GM12878 (cell line): ENCODE results near the gene TMEM232. TPM values are rescaled to one million over a fixed set of nuclear protein-coding genes. Genes with fewer than 3 reads are reported as not detected.

ENCODE experiments used
- ASH2L ChIP-seq: fragments of 300-600, 200-600 bp; sonication (generic); IDR thresholded peaks from 2 replicates; pipeline ENCODE4 v1.6.1; 2017; ENCODE audit warnings: low read depth, mild to moderate bottlenecking, borderline replicate concordance
- CBFB ChIP-seq: IDR thresholded peaks from 2 replicates; pipeline ENCODE4 v1.6.1; 2016; ENCODE audit warnings: antibody characterized with exemption, low read depth
- CREB1 ChIP-seq: IDR thresholded peaks from 2 replicates; pipeline ENCODE4 v1.6.1; 2012; ENCODE audit warnings: low read depth, mild to moderate bottlenecking, inconsistent platforms
- CUX1 ChIP-seq: IDR thresholded peaks from 2 replicates; pipeline ENCODE4 v1.6.1; 2012; ENCODE audit warnings: improper control_type of control experiment, low read depth, low read length; ENCODE audit not compliant: insufficient replicate concordance
- E2F4 ChIP-seq: IDR thresholded peaks from 2 replicates; pipeline ENCODE4 v1.6.1; 2012; ENCODE audit warnings: low read depth, low read length, improper control_type of control experiment
- E2F8 ChIP-seq: fragments of 450-650 bp; IDR thresholded peaks from 2 replicates; pipeline ENCODE4 v1.6.1; 2018; ENCODE audit warnings: mild to moderate bottlenecking, low read depth, moderate library complexity; ENCODE audit not compliant: partially characterized antibody
- ELK1 ChIP-seq: IDR thresholded peaks from 2 replicates; pipeline ENCODE4 v1.6.1; 2012; ENCODE audit warnings: low read depth, low read length, improper control_type of control experiment
- ESRRA ChIP-seq: IDR thresholded peaks from 2 replicates; pipeline ENCODE4 v1.6.1; 2012; ENCODE audit warnings: mild to moderate bottlenecking, low read length, improper control_type of control experiment
- GABPA ChIP-seq: IDR thresholded peaks from 2 replicates; pipeline ENCODE4 v1.6.1; 2014; ENCODE audit warnings: antibody characterized with exemption, low read depth, mild to moderate bottlenecking, inconsistent platforms
- LARP7 ChIP-seq: fragments of 450-650 bp; IDR thresholded peaks from 2 replicates; pipeline ENCODE4 v1.6.1; 2017; ENCODE audit warnings: mild to moderate bottlenecking
- PAX5 ChIP-seq: IDR thresholded peaks from 2 replicates; pipeline ENCODE4 v1.6.1; 2011; ENCODE audit warnings: low read depth, low read length, borderline replicate concordance
- POLR2AphosphoS2 ChIP-seq: IDR thresholded peaks from 2 replicates; pipeline ENCODE4 v1.6.1; 2011; ENCODE audit warnings: low read depth, mild to moderate bottlenecking, low read length, improper control_type of control experiment, moderate library complexity
- RBBP5 ChIP-seq: fragments of 200-600 bp; sonication (generic); conservative IDR thresholded peaks from 2 replicates; pipeline ENCODE4 v1.6.1; 2016
- RCOR1 ChIP-seq: conservative IDR thresholded peaks from 2 replicates; pipeline ENCODE4 v1.6.1; 2012; ENCODE audit warnings: low read depth, low read length, improper control_type of control experiment
- RELA ChIP-seq: fragments of 450-650 bp; IDR thresholded peaks from 2 replicates; pipeline ENCODE4 v1.8.0; 2014; ENCODE audit warnings: borderline replicate concordance; ENCODE audit not compliant: partially characterized antibody
- SMAD5 ChIP-seq: IDR thresholded peaks from 2 replicates; pipeline ENCODE4 v1.6.1; 2016; ENCODE audit warnings: antibody characterized with exemption, low read depth
- SREBF1 ChIP-seq: IDR thresholded peaks from 2 replicates; pipeline ENCODE4 v1.6.1; 2012; ENCODE audit warnings: mild to moderate bottlenecking, low read length
- SUPT20H ChIP-seq: IDR thresholded peaks from 2 replicates; pipeline ENCODE4 v1.6.1; 2011; ENCODE audit warnings: low read depth, mild to moderate bottlenecking, low read length, moderate library complexity, borderline replicate concordance; ENCODE audit not compliant: control insufficient read depth
- TCF7 ChIP-seq: IDR thresholded peaks from 2 replicates; pipeline ENCODE4 v1.6.1; 2014; ENCODE audit warnings: antibody characterized with exemption, borderline replicate concordance
- ZSCAN29 ChIP-seq: fragments of 450-650 bp; IDR thresholded peaks from 2 replicates; pipeline ENCODE4 v1.6.1; 2017; ENCODE audit warnings: mild to moderate bottlenecking, moderate library complexity
- ZZZ3 ChIP-seq: IDR thresholded peaks from 2 replicates; pipeline ENCODE4 v1.6.1; 2011; ENCODE audit warnings: low read depth; ENCODE audit not compliant: control insufficient read depth, insufficient read length
- polyA plus RNA-seq, 11 experiments: library from polyadenylated mRNA; depleted of rRNA in 4 of 11; unstranded in 6 of 11; stranded (reverse) in 5 of 11; fragments of >200 nt; fragmentation: Nextera tagmentation in 4 of 11; fragmentation: Illumina TruSeq in 1 of 11; extraction: Ambion mirVana in 4 of 11; extraction: Trizol in 1 of 11; gene quantifications; 1 replicate in 1 of 11; 2 replicates in 10 of 11; pipeline versions ENCODE4 v1.2.1 to v1.2.3, GENCODE V29; 2011 to 2016; ENCODE audit warnings: inconsistent platforms in 2 of 11, missing spikeins in 2 of 11, low read depth in 1 of 11
- total RNA-seq, 4 experiments: library from RNA; depleted of rRNA in 3 of 4; stranded (reverse); fragments of >200 nt in 3 of 4; fragmentation: Illumina TruSeq in 1 of 4; extraction: Trizol in 1 of 4; gene quantifications; 2 replicates each; pipeline versions ENCODE4 v1.2.1 to v1.2.3, GENCODE V29; 2013 to 2021

TMEM232 gene
- total and polyA plus RNA-seq, 10 of the 15 experiments (the other 5 are each of a cell fraction or from before 2014, with no cell fraction given): 0.29 to 1.3 (median 0.91) TPM

GRCh38 chr5:110738812-110739651, 12.6 kb upstream of the TMEM232 start, which contains the start of gene SLC25A46 (continued):
- TF ChIP-seq E2F8: peak; percentile 92
- no peak for TF ChIP-seq SUPT20H
- TF ChIP-seq ASH2L: peak; percentile 44; the same call in 1 of the 2 replicates
- no peak for TF ChIP-seq ESRRA
- TF ChIP-seq LARP7: peak; percentile 84
- peak; percentile 92 for TF ChIP-seq CREB1
- no peak for TF ChIP-seq ZSCAN29
- peak; percentile 66 for TF ChIP-seq RELA
- TF ChIP-seq E2F4: no peak
- peak; percentile 90 for TF ChIP-seq SMAD5
- peak; percentile 82 for TF ChIP-seq ELK1
- peak; percentile 80 for TF ChIP-seq POLR2AphosphoS2
- no peak for TF ChIP-seq RBBP5
- TF ChIP-seq SREBF1: no peak
- peak; percentile 95 for TF ChIP-seq GABPA
- TF ChIP-seq ZZZ3: no peak
- TF ChIP-seq TCF7: no peak
- no peak for TF ChIP-seq CUX1
- no peak for TF ChIP-seq PAX5
- no peak for TF ChIP-seq RCOR1
- TF ChIP-seq CBFB: no peak; the same call in 1 of the 2 replicates
